ENCODE results near the gene YDJC. TPM values are rescaled to one million over a fixed set of nuclear protein-coding genes. Genes with fewer than 3 reads are reported as not detected.
A peak's percentile ranks its signal among the peaks of the same experiment; 100 is the strongest.

Gene YDJC
- total and polyA plus RNA-seq, 9 of the 15 experiments (the other 6 are each of a cell fraction or from before 2014, with no cell fraction given) = 13.5 to 871 (median 164) TPM

- no peak for TF ChIP-seq ZBTB40 (IDR thresholded peaks at IDR 0.05)
- TF ChIP-seq ZBTB40 (CRISPR knock-in tag; IDR thresholded peaks at IDR 0.05) = 0 out of 2 replicates have a peak, but pooled peaks have one; percentile 8
- no peak for TF ChIP-seq RBM17 (IDR thresholded peaks at IDR 0.05; ENCODE audit: borderline replicate concordance, low read depth, low read length)
- no peak for TF ChIP-seq NFXL1 (CRISPR knock-in tag; IDR thresholded peaks at IDR 0.05)
- TF ChIP-seq RBBP5 (IDR thresholded peaks at IDR 0.05; ENCODE audit: borderline replicate concordance, insufficient read depth, low read length, poor library complexity, severe bottlenecking) = no peak
- no peak for TF ChIP-seq ZNF311 (CRISPR knock-in tag; IDR thresholded peaks at IDR 0.05)
- TF ChIP-seq NR2C2 (CRISPR knock-in tag; IDR thresholded peaks at IDR 0.05) = no peak
- TF ChIP-seq NR2C2 (tag; IDR thresholded peaks at IDR 0.05) = no peak
- no peak for TF ChIP-seq EGR1 (conservative IDR thresholded peaks at IDR 0.05)
- TF ChIP-seq TARDBP (IDR thresholded peaks at IDR 0.05) = no peak
- no peak for TF ChIP-seq CBFB (CRISPR knock-in tag; IDR thresholded peaks at IDR 0.05)
- no peak for TF ChIP-seq ILF3 (IDR thresholded peaks at IDR 0.05; ENCODE audit: borderline replicate concordance)
- peak; percentile 37; the same call in 1 of the 2 replicates for TF ChIP-seq HBP1 (CRISPR knock-in tag; IDR thresholded peaks at IDR 0.05)
- TF ChIP-seq ZBTB5 (IDR thresholded peaks at IDR 0.05) = no peak
These were observed 36.2 kb downstream of the YDJC start (continued) for GRCh38 chr22:21593406-21594232.

All from K562 (cell line).